ENCODE measurements around the gene TMEM121B.

TMEM121B gene

DNA sequence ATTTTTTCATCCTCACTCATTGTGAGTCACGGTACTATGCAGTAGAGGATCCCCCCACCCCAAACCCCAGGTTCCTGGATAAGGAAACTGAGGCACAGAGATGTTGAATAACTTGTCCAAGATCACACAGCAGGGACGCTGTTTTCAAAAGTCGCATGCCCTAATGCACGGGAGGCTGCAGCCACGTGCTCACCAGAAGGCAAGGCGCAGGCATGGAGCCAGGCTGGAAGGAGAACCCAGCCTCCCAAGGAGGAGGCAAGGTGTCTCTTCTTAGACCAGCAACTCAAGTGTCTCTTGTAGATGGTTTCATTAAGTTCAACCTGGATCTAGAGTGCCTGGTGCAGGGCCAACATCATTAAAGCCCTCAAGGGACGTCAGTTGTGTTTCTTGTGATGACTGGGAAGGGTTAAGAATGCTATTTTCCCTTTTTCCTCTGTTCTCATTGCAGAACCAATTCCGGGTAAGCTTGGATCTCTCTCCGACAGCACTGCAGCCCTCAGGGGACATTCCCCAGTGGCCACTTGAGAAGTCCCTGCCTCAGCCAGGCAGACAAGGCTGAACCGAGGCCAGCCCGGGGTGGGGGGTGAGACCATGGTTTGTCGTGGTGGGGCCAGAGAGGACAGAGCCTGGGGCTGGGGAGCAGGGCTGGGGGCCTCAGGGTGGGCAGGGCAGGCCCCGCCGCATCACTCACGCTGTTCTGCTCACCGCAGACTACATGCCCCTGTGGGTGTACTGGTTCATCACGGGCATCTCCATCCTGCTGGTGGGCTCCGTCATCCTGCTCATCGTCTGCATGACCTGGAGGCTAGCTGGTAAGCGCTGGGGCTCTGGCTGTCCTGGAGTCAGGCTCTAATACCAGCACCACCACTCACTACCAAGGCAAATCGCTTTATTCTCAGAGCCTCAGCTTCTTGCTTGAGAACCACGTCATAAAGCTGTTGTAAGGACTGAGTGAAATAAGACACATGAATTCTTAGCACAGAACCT lies 15.7 kb downstream of the TMEM121B start:
- Histone ChIP-seq H3K36me3 (ENCODE audit: control insufficient read depth, insufficient read depth, low read length) (no peaks in the 10 kb centered on the region; the same call in 1 of the 2 replicates), H3K4me3 (ENCODE audit: low read length) (no peak overlapping the region)

DNA sequence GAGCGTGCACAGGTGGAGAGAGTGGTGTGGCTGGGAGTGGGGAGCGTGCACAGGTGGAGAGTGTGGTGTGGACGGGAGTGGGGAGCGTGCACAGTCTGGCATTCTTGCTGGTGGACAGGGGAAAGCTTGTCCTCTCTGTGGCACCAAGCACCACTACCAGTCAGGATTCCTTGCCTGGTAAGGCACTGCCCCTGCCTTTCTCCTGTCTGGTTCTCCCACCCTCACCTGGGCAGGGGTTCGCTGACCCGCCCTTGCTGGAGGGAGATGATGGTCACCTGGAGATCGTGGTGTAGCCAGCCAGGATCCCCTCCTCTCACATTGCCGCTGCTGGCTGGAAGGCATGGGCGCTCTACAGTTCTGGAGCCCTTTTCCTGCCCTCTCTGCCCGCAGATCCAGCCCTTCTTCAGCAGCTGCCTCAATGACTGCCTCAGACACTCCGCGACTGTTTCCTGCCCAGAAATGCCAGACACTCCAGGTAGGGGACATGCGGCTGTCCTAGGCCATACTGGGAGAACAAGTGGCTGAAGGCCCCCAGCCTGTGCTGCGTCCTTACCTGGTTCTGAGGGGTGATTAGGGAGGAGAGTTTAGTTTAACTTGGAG lies 16.7 kb downstream of the TMEM121B start:
- no peak for DNase-seq (ENCODE audit: low read depth, low spot score)
- Histone ChIP-seq H3K9me3 (ENCODE audit: control insufficient read depth, insufficient read depth, low read length) (no peaks in the 10 kb centered on the region), H3K36me3 (ENCODE audit: control insufficient read depth, insufficient read depth, low read length) (no peaks in the 10 kb centered on the region; the same call in 1 of the 2 replicates), H3K27ac (ENCODE audit: low read length) (no peak overlapping the region), H3K27me3 (ENCODE audit: control insufficient read depth, insufficient read depth, low read length) (no peaks in the 10 kb centered on the region), H3K4me3 (ENCODE audit: low read length) (no peak overlapping the region), H3K4me1 (ENCODE audit: control insufficient read depth, insufficient read depth, low read length) (no peaks in the 10 kb centered on the region; the same call in 1 of the 2 replicates)
- no CpG with 5 or more reads among the region's 14 CpGs for WGBS (ENCODE audit: insufficient coverage, insufficient read length)

More for the DNA sequence above, 15.7 kb downstream of the TMEM121B start:
- WGBS (ENCODE audit: insufficient coverage, insufficient read length), result no CpG with 5 or more reads among the region's 22 CpGs
- Histone ChIP-seq H3K27ac (ENCODE audit: low read length) (no peak overlapping the region), H3K9me3 (ENCODE audit: control insufficient read depth, insufficient read depth, low read length) (no peaks in the 10 kb centered on the region), H3K27me3 (ENCODE audit: control insufficient read depth, insufficient read depth, low read length) (no peaks in the 10 kb centered on the region), H3K4me1 (ENCODE audit: control insufficient read depth, insufficient read depth, low read length) (no peaks in the 10 kb centered on the region; the same call in 1 of the 2 replicates)
- no peak for DNase-seq (ENCODE audit: low read depth, low spot score)

DNA sequence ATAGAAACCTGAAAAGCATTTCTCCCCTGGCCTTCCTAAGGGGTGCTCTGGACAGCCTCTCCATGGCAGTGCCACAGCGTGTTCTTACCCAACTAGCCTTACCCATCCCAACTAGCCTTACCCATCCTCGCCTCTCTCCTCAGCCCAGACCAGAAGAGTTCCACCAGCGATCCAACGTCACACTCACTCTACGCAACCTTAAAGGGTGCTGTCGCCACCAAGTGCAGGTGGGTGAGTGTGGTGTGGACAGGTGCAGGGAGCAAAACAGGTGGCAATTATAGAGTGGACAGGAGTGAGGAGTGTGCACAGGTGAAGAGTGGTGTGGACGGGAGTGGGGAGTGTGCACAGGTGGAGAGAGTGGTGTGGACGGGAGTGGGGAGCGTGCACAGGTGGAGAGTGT lies 17.8 kb downstream of the TMEM121B start:
- Histone ChIP-seq H3K27ac (ENCODE audit: low read length) (no peak overlapping the region), H3K27me3 (ENCODE audit: control insufficient read depth, insufficient read depth, low read length) (no peaks in the 10 kb centered on the region), H3K36me3 (ENCODE audit: control insufficient read depth, insufficient read depth, low read length) (no peaks in the 10 kb centered on the region; the same call in 1 of the 2 replicates), H3K4me1 (ENCODE audit: control insufficient read depth, insufficient read depth, low read length) (no peaks in the 10 kb centered on the region; the same call in 1 of the 2 replicates), H3K4me3 (ENCODE audit: low read length) (no peak overlapping the region), H3K9me3 (ENCODE audit: control insufficient read depth, insufficient read depth, low read length) (no peaks in the 10 kb centered on the region)
- no peak for DNase-seq (ENCODE audit: low read depth, low spot score)
- WGBS (ENCODE audit: insufficient coverage, insufficient read length), result no CpG with 5 or more reads among the region's 9 CpGs

DNA sequence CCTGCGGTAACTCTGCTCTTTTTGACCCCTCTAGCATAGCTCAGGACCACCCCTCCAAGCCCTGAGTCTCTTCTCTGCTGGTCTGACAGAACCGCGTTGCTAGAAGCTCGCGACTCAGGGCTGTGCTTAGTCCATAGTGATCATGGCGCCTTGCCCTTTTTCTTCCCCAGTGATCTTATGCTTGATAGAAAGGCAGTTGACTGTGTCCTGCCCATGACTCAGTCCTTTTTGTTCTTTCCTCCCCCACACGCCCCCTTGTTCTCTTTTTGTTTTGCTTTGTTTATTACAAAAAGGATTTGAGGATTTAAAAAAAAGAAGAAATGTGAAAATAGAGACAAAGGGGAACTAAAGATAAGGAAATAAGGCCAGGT lies 18.9 kb downstream of the TMEM121B start:
- Histone ChIP-seq H3K27me3 (ENCODE audit: control insufficient read depth, insufficient read depth, low read length) (no peaks in the 10 kb centered on the region), H3K4me1 (ENCODE audit: control insufficient read depth, insufficient read depth, low read length) (no peaks in the 10 kb centered on the region; the same call in 1 of the 2 replicates), H3K9me3 (ENCODE audit: control insufficient read depth, insufficient read depth, low read length) (no peaks in the 10 kb centered on the region), H3K4me3 (ENCODE audit: low read length) (no peak overlapping the region), H3K36me3 (ENCODE audit: control insufficient read depth, insufficient read depth, low read length) (no peaks in the 10 kb centered on the region), H3K27ac (ENCODE audit: low read length) (no peak overlapping the region)
- no CpG with 5 or more reads among the region's 7 CpGs for WGBS (ENCODE audit: insufficient coverage, insufficient read length)
- no peak for DNase-seq (ENCODE audit: low read depth, low spot score)

DNA sequence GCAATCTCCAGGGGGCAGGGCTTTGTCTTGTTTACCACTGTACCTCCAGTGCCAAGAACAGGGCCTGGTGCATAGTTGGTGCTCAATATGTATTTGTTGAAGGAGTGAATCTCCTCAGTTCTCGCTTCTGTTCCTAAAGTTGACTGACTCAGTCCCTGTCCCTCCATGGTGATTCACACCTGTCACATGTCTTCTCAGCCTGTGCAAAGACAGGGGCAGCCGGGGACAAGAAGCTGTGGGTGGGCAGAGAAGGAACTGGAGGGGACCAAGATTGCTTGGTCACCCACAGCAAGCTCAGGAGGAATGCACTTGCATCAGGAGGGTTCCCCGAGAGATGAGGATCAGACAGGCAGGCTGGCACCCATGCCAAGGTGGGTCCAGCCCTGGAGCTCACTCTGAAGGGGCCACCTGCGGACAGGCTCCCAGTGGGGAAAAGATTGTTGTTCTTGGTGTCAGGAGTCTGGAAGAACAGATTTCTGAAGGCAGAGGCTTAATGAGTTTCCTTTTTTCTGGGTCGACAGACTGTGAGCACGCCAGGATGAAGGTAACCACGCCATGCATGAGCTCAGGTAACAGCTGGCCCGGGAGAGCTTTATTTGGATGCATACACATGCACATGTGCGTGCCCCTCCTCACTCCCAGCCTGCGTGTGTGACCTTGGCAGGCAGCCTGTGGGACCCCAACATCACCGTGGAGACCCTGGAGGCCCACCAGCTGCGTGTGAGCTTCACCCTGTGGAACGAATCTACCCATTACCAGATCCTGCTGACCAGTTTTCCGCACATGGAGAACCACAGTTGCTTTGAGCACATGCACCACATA lies 19.5 kb downstream of the TMEM121B start:
- Histone ChIP-seq H3K27me3 (ENCODE audit: control insufficient read depth, insufficient read depth, low read length) (no peaks in the 10 kb centered on the region), H3K4me3 (ENCODE audit: low read length) (no peak overlapping the region), H3K4me1 (ENCODE audit: control insufficient read depth, insufficient read depth, low read length) (no peaks in the 10 kb centered on the region; the same call in 1 of the 2 replicates), H3K27ac (ENCODE audit: low read length) (no peak overlapping the region), H3K36me3 (ENCODE audit: control insufficient read depth, insufficient read depth, low read length) (no peaks in the 10 kb centered on the region), H3K9me3 (ENCODE audit: control insufficient read depth, insufficient read depth, low read length) (no peaks in the 10 kb centered on the region)
- DNase-seq (ENCODE audit: low read depth, low spot score), result no peak
- WGBS (ENCODE audit: insufficient coverage, insufficient read length), result no CpG with 5 or more reads among the region's 14 CpGs

DNA sequence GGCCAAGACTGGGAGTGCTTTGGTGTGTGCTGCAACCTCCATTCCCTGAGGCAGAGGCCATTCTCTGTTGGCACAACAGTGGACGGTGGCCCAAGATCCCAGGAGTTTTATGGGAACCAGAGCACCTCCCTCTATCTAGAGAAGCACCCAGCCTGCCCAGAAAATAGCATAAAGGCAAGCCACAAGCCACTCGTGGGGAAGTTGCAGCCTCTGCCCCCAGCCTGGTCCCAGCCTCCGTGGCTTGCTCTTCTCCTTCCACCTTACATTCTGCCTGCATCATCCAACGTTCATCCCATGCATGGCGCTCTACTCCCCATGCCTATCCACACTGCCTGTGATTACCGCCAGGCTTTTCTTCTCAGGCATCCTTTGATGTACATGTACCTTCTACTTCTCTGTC lies 20.5 kb downstream of the TMEM121B start:
- WGBS (ENCODE audit: insufficient coverage, insufficient read length), result no CpG with 5 or more reads among the region's 6 CpGs
- Histone ChIP-seq H3K27me3 (ENCODE audit: control insufficient read depth, insufficient read depth, low read length) (no peaks in the 10 kb centered on the region), H3K4me3 (ENCODE audit: low read length) (no peak overlapping the region), H3K9me3 (ENCODE audit: control insufficient read depth, insufficient read depth, low read length) (no peaks in the 10 kb centered on the region), H3K27ac (ENCODE audit: low read length) (no peak overlapping the region), H3K36me3 (ENCODE audit: control insufficient read depth, insufficient read depth, low read length) (no peaks in the 10 kb centered on the region), H3K4me1 (ENCODE audit: control insufficient read depth, insufficient read depth, low read length) (no peaks in the 10 kb centered on the region; the same call in 1 of the 2 replicates)
- no peak for DNase-seq (ENCODE audit: low read depth, low spot score)

DNA sequence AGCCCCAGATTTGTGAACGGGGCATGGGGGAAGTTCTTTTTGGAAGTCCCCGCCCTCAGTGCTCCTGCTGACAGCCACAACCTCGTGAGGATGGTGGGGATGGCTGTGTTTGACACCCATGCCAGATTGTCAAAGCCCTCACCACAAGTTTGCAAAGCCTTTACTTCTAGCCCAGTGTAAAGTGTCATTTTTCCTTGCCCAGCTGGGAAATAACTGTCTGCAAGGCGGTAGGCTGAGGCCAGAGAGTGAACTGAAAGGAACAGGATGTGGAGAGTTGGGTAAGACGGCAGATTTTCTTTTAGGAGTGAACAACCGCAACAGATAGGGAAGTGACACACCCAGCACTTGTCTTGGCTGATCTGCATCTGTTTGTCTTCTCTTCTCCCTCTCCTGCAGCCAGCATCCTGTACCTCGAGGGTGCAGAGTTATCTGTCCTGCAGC lies 22.8 kb downstream of the TMEM121B start:
- no CpG with 5 or more reads among the region's 7 CpGs for WGBS (ENCODE audit: insufficient coverage, insufficient read length)
- Histone ChIP-seq H3K27ac (ENCODE audit: low read length) (no peak overlapping the region), H3K4me3 (ENCODE audit: low read length) (no peak overlapping the region), H3K27me3 (ENCODE audit: control insufficient read depth, insufficient read depth, low read length) (no peaks in the 10 kb centered on the region), H3K36me3 (ENCODE audit: control insufficient read depth, insufficient read depth, low read length) (no peaks in the 10 kb centered on the region), H3K9me3 (ENCODE audit: control insufficient read depth, insufficient read depth, low read length) (no peaks in the 10 kb centered on the region), H3K4me1 (ENCODE audit: control insufficient read depth, insufficient read depth, low read length) (no peaks in the 10 kb centered on the region)
- no peak for DNase-seq (ENCODE audit: low read depth, low spot score)

DNA sequence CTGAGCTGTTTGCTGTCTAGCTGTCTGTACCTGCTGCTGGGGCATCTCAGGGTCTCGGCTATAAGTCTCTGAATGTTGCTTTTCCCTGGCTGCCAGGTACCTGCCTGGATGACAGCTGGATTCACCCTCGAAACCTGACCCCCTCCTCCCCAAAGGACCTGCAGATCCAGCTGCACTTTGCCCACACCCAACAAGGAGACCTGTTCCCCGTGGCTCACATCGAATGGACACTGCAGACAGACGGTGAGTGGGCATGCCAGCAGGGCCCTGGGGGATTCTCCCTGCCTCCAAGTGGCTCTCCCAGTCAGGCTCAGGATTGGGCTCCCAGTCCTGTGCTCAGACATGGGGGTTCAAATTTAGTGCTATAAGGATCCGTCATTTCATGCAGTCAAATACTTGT lies 23.5 kb downstream of the TMEM121B start:
- WGBS (ENCODE audit: insufficient coverage, insufficient read length), result no CpG with 5 or more reads among the region's 6 CpGs
- no peak overlapping the region for H3K27ac ChIP-seq (ENCODE audit: low read length)
- no peak for DNase-seq (ENCODE audit: low read depth, low spot score)
- no peaks in the 10 kb centered on the region for H3K36me3 ChIP-seq (ENCODE audit: control insufficient read depth, insufficient read depth, low read length)
- H3K27me3 ChIP-seq (ENCODE audit: control insufficient read depth, insufficient read depth, low read length), result no peaks in the 10 kb centered on the region
- no peaks in the 10 kb centered on the region for H3K4me1 ChIP-seq (ENCODE audit: control insufficient read depth, insufficient read depth, low read length)
- no peaks in the 10 kb centered on the region for H3K9me3 ChIP-seq (ENCODE audit: control insufficient read depth, insufficient read depth, low read length)
- H3K4me3 ChIP-seq (ENCODE audit: low read length), result no peak overlapping the region

DNA sequence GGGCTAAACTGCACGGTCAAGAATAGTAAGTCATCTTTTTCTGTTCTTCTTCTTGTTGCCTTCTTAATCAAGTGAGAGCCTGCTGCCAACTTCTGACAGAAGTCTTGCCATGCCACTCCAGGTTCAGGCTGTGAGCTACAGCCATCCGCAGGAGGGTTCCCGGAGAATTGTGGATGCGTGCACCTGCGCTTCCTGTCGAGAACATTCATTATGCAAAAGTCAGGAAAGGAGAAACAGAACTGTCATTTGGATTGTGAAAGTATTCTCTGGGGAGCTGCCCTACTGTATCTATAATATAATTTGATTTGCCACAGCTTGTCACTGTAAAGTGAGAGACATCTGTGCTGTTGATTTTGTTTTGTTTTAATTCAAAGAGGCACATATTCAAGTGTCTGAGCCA lies 24.1 kb downstream of the TMEM121B start:
- DNase-seq (ENCODE audit: low read depth, low spot score), result no peak
- Histone ChIP-seq H3K4me3 (ENCODE audit: low read length) (no peak overlapping the region), H3K4me1 (ENCODE audit: control insufficient read depth, insufficient read depth, low read length) (no peaks in the 10 kb centered on the region), H3K27ac (ENCODE audit: low read length) (no peak overlapping the region), H3K9me3 (ENCODE audit: control insufficient read depth, insufficient read depth, low read length) (no peaks in the 10 kb centered on the region), H3K27me3 (ENCODE audit: control insufficient read depth, insufficient read depth, low read length) (no peaks in the 10 kb centered on the region), H3K36me3 (ENCODE audit: control insufficient read depth, insufficient read depth, low read length) (no peaks in the 10 kb centered on the region)
- no CpG with 5 or more reads among the region's 6 CpGs for WGBS (ENCODE audit: insufficient coverage, insufficient read length)

DNA sequence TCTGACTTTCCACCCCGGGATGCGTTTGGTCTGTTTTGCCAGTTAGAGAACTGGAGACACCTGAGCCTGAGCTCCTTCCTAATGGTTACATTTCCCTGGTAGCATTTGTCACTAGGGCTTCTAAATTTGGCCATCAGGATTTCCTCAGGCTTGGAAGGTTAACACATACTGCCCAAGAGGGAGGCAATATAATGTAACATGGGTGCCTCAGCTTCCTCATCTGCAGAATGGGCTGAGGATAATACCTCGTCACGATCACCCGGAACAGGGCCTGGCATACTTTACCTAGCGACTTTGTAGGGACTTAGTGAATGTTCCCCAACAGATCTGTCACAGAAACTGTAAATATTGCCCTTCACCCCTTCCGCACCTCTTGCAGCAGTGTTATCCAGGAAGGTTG lies 25.1 kb downstream of the TMEM121B start:
- Histone ChIP-seq H3K9me3 (ENCODE audit: control insufficient read depth, insufficient read depth, low read length) (no peaks in the 10 kb centered on the region), H3K4me3 (ENCODE audit: low read length) (no peak overlapping the region), H3K36me3 (ENCODE audit: control insufficient read depth, insufficient read depth, low read length) (no peaks in the 10 kb centered on the region), H3K27me3 (ENCODE audit: control insufficient read depth, insufficient read depth, low read length) (no peaks in the 10 kb centered on the region), H3K27ac (ENCODE audit: low read length) (no peak overlapping the region), H3K4me1 (ENCODE audit: control insufficient read depth, insufficient read depth, low read length) (no peaks in the 10 kb centered on the region)
- DNase-seq (ENCODE audit: low read depth, low spot score), result no peak
- no CpG with 5 or more reads among the region's 7 CpGs for whole genome bisulfite sequencing (ENCODE audit: insufficient coverage, insufficient read length)
